K562 (cell line): ENCODE data around the gene C1QC. TPM values are rescaled to one million over a fixed set of nuclear protein-coding genes. Genes with fewer than 3 reads are reported as not detected.
A peak's percentile ranks its signal among the peaks of the same experiment; 100 is the strongest.

ENCODE experiments used
- ATAC-seq: fragments of 200-7000 bp; cut with Tn5 transposase; 3 replicates; pipeline ENCODE4 v1.9.1; 2020; ENCODE audit warnings: moderate library complexity
- BruUV-seq: library from RNA; stranded (reverse); fragments of 400-500 nt; replicated peaks from 2 replicates; lab custom pipeline; 2021; lab: Mats Ljungman, UMichigan
- CTCF ChIA-PET: fragments of 300-600 bp; formaldehyde crosslinking; extraction: SDS; loops from one replicate; lab custom pipeline; 2021; ENCODE audit warnings: low intra/inter-chr PET ratio; lab: Yijun Ruan, JAX
- POLR2A ChIA-PET: fragments of 300-600, 350-650 bp; sonication (Branson Sonifier 250); formaldehyde crosslinking; extraction: SDS; loops from one replicate; lab custom pipeline; 2021; ENCODE audit warnings: antibody characterized with exemption, inconsistent platforms; lab: Yijun Ruan, JAX
- DNase-seq, 4 experiments: peaks; one replicate each; pipeline versions ENCODE4 v3.0.0 to v3.0.0-alpha.2; 2011 to 2018; ENCODE audit warnings: low spot score in 3 of 4, mixed read lengths in 3 of 4; ENCODE audit errors: extremely low read depth in 1 of 4
- FAIRE-seq: peaks from 2 replicates; lab custom pipeline; 2011; peaks lifted over from hg19 to GRCh38; lab: Jason Lieb, UNC
- H2AFZ ChIP-seq: 2 replicates; pipeline ENCODE4 v1.6.0; 2011; ENCODE audit warnings: low read depth, low read length, control low read depth, inconsistent platforms
- H3K27ac ChIP-seq: fragments of 200-600 bp; 3 replicates; pipeline ENCODE4 v1.8.0; 2011; ENCODE audit warnings: low read depth, mild to moderate bottlenecking, control low read depth, inconsistent platforms, low read length, moderate library complexity, mixed read lengths; ENCODE audit errors: extremely low read depth
- H3K27me3 ChIP-seq, 2 experiments: fragments of 300-600 bp in 1 of 2; 2 replicates in 1 of 2; 3 replicates in 1 of 2; pipeline versions ENCODE4 v1.6.0 to v1.8.0; 2011; ENCODE audit warnings: inconsistent platforms in 2 of 2, low read length in 2 of 2, mild to moderate bottlenecking in 1 of 2, mixed read lengths in 1 of 2, moderate library complexity in 1 of 2; ENCODE audit not compliant: control insufficient read depth in 2 of 2, insufficient read depth in 2 of 2
- H3K36me3 ChIP-seq: fragments of 300-600 bp; 3 replicates; pipeline ENCODE4 v1.8.0; 2011; ENCODE audit warnings: mild to moderate bottlenecking, low read length, inconsistent platforms; ENCODE audit not compliant: control insufficient read depth, insufficient read depth
- H3K4me1 ChIP-seq, 2 experiments: fragments of 200-600 bp in 1 of 2; replicated peaks in 1 of 2; 2 replicates in 1 of 2; 3 replicates in 1 of 2; pipeline versions ENCODE4 v1.5.1 to v1.8.0; 2011; ENCODE audit warnings: inconsistent platforms in 2 of 2, low read length in 2 of 2, mild to moderate bottlenecking in 1 of 2, mixed read lengths in 1 of 2, moderate library complexity in 1 of 2; ENCODE audit not compliant: control insufficient read depth in 2 of 2, insufficient read depth in 2 of 2
- H3K4me2 ChIP-seq: 2 replicates; pipeline ENCODE4 v1.6.1; 2011; ENCODE audit warnings: low read length, control low read depth, inconsistent platforms, mixed read lengths; ENCODE audit not compliant: insufficient read depth
- H3K4me3 ChIP-seq: fragments of 200-600 bp; sonication (generic), shearing (Covaris generic); 2 replicates; pipeline ENCODE4 v1.5.1; 2016; ENCODE audit warnings: control low read depth, inconsistent platforms
- H3K79me2 ChIP-seq: fragments of 200-600 bp; 3 replicates; pipeline ENCODE4 v1.8.0; 2011; ENCODE audit warnings: low read length, inconsistent platforms; ENCODE audit not compliant: control insufficient read depth, insufficient read depth
- H3K9ac ChIP-seq, 2 experiments: 2 replicates each; pipeline versions ENCODE4 v1.6.0 to v1.6.1; 2011; ENCODE audit warnings: low read depth in 2 of 2, low read length in 2 of 2, control low read depth in 1 of 2, inconsistent platforms in 1 of 2, mild to moderate bottlenecking in 1 of 2, mixed read lengths in 1 of 2; ENCODE audit not compliant: insufficient read depth in 1 of 2
- H3K9me1 ChIP-seq: one replicate; pipeline ENCODE4 v1.6.0; 2011; ENCODE audit warnings: inconsistent platforms, mild to moderate bottlenecking, low read length, moderate library complexity; ENCODE audit not compliant: control insufficient read depth, insufficient read depth
- H3K9me3 ChIP-seq: replicated peaks from 2 replicates; pipeline ENCODE4 v1.5.1; 2011; ENCODE audit warnings: low read depth, low read length, inconsistent platforms; ENCODE audit not compliant: control insufficient read depth, insufficient read depth
- H4K20me1 ChIP-seq: replicated peaks from 2 replicates; pipeline ENCODE4 v1.6.1; 2011; ENCODE audit warnings: low read length, inconsistent platforms, mixed read lengths; ENCODE audit not compliant: control insufficient read depth, insufficient read depth
- CGGBP1 ChIP-seq: fragments of 250-450 bp; sonication (Bioruptor Pico); IDR thresholded peaks from 2 replicates; pipeline ENCODE4 v1.9.0; 2021; ENCODE audit warnings: mild to moderate bottlenecking
- GATAD2B ChIP-seq: fragments of 450-650 bp; IDR thresholded peaks from 2 replicates; pipeline ENCODE4 v1.6.1; 2017; ENCODE audit warnings: mild to moderate bottlenecking, borderline replicate concordance
- HMG20A ChIP-seq: fragments of 450-650 bp; formaldehyde crosslinking; conservative IDR thresholded peaks from 2 replicates; pipeline ENCODE4 v1.4.0; 2020; ENCODE audit warnings: mild to moderate bottlenecking, mixed read lengths
- PRDM10 ChIP-seq: fragments of 450-650 bp; IDR thresholded peaks from 2 replicates; pipeline ENCODE4 v1.6.1; 2018; ENCODE audit not compliant: partially characterized antibody
- RAD21 ChIP-seq, 2 experiments: fragments of 250-450 bp in 1 of 2; fragments of 450-650 bp in 1 of 2; sonication (Bioruptor Pico) in 1 of 2; formaldehyde crosslinking in 1 of 2; IDR thresholded peaks in 1 of 2; conservative IDR thresholded peaks in 1 of 2; 2 replicates each; pipeline versions ENCODE4 v1.4.0 to v1.8.0; 2020 to 2022; ENCODE audit warnings: mild to moderate bottlenecking in 2 of 2, moderate library complexity in 1 of 2
- ZNF76 ChIP-seq: fragments of 250-450 bp; sonication (Bioruptor Pico); IDR thresholded peaks from 2 replicates; pipeline ENCODE4 v1.4.0; 2020; ENCODE audit warnings: mild to moderate bottlenecking, moderate library complexity, borderline replicate concordance
- WGBS: fragments of 100-300 bp; shearing (Covaris generic); methylation state at CpG from one replicate; pipeline ENCODE4 v1.1.6; 2016; ENCODE audit warnings: low coverage, mixed read lengths; ENCODE audit not compliant: insufficient coverage; ENCODE audit errors: missing lambda C conversion rate; 5-methylcytosine and 5-hydroxymethylcytosine counted together
- in situ Hi-C: fragments of 300-500 bp; cut with MboI; formaldehyde crosslinking; loops from 4 replicates; pipeline ENCODE4 v1.15.0; 2018; ENCODE audit warnings: inconsistent platforms, mixed read lengths
- intact Hi-C: fragments of 100-400 bp; cut with micrococcal nuclease; formaldehyde crosslinking; loops from 2 replicates; pipeline ENCODE4 v1.14.2; 2022
- polyA plus RNA-seq, 8 experiments: library from polyadenylated mRNA; depleted of rRNA in 4 of 8; stranded (reverse) in 5 of 8; unstranded in 3 of 8; fragments of >200 nt; fragmentation: Nextera tagmentation in 2 of 8; fragmentation: Illumina TruSeq in 1 of 8; extraction: Ambion mirVana in 2 of 8; extraction: Trizol in 1 of 8; gene quantifications; 2 replicates each; pipeline versions ENCODE4 v1.2.1 to v1.2.3, GENCODE V29; 2011 to 2014; ENCODE audit warnings: inconsistent platforms in 1 of 8, missing spikeins in 1 of 8
- total RNA-seq, 7 experiments: library from RNA; depleted of rRNA in 6 of 7; stranded (reverse); fragments of >200 nt in 6 of 7; fragmentation: Illumina TruSeq in 2 of 7; extraction: Trizol in 2 of 7; gene quantifications; 2 replicates each; pipeline versions ENCODE4 v1.2.1 to v1.2.3, GENCODE V29; 2011 to 2021; ENCODE audit warnings: low replicate concordance in 1 of 7
- TF ChIP-seq, protein P1 (sequence below), 2 experiments: fragments of 450-650 bp; formaldehyde crosslinking in 1 of 2; IDR thresholded peaks; 2 replicates each; pipeline versions ENCODE4 v1.4.0 to v1.6.1; 2014 to 2020; ENCODE audit warnings: mild to moderate bottlenecking in 2 of 2, borderline replicate concordance in 1 of 2, low read depth in 1 of 2

Gene C1QC
- total and polyA plus RNA-seq, 9 of the 15 experiments (the other 6 are each of a cell fraction or from before 2014, with no cell fraction given) = 0.69 TPM; not detected in 8

DNA sequence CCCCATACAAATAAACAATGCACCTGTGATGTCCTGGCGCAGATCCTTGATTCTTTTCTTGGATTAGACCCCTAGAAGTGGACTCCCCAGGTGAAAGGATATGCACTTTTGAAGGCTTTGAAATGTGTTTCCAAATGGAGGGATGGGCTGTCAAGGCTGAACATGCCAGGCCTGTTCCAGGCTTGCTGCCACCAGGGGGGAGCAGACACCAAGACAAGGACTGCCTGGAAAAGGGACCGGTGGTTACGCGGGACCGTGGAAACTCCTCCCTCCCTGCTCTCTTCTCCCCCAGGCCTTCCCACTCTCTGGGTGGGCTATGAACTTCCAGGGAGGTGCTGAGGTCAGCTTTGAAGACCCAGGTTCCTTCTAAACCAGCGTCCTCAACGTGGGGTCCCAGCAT is 22.3 kb downstream of the C1QC start:
- BruUV-seq = no TSS peak
- no peaks in the 10 kb centered on the region; the same call in 1 of the 2 replicates for H4K20me1 ChIP-seq
- TF ChIP-seq GATAD2B (no peak), RAD21 (CRISPR knock-in tag; conservative IDR thresholded peaks at IDR 0.05 in 1 of 2, IDR thresholded peaks at IDR 0.05 in 1 of 2) (peak; percentile 48 to 79), ZNF76 (CRISPR knock-in tag) (no peak), HMG20A (CRISPR knock-in tag) (no peak), PRDM10 (no peak), CGGBP1 (no peak)
- TF ChIP-seq, protein P1, sequence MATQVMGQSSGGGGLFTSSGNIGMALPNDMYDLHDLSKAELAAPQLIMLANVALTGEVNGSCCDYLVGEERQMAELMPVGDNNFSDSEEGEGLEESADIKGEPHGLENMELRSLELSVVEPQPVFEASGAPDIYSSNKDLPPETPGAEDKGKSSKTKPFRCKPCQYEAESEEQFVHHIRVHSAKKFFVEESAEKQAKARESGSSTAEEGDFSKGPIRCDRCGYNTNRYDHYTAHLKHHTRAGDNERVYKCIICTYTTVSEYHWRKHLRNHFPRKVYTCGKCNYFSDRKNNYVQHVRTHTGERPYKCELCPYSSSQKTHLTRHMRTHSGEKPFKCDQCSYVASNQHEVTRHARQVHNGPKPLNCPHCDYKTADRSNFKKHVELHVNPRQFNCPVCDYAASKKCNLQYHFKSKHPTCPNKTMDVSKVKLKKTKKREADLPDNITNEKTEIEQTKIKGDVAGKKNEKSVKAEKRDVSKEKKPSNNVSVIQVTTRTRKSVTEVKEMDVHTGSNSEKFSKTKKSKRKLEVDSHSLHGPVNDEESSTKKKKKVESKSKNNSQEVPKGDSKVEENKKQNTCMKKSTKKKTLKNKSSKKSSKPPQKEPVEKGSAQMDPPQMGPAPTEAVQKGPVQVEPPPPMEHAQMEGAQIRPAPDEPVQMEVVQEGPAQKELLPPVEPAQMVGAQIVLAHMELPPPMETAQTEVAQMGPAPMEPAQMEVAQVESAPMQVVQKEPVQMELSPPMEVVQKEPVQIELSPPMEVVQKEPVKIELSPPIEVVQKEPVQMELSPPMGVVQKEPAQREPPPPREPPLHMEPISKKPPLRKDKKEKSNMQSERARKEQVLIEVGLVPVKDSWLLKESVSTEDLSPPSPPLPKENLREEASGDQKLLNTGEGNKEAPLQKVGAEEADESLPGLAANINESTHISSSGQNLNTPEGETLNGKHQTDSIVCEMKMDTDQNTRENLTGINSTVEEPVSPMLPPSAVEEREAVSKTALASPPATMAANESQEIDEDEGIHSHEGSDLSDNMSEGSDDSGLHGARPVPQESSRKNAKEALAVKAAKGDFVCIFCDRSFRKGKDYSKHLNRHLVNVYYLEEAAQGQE (IDR thresholded peaks at IDR 0.05; ENCODE audit: borderline replicate concordance) = peak; percentile 51; the same call in 1 of the 2 replicates
- TF ChIP-seq, protein P1 (CRISPR knock-in tag; IDR thresholded peaks at IDR 0.05; ENCODE audit: low read depth) = no peak

More for the DNA sequence above, 22.3 kb downstream of the C1QC start:
- H3K4me2 ChIP-seq = no peak overlapping the region
- H3K4me3 ChIP-seq = no peak overlapping the region
- no peak overlapping the region for H3K27ac ChIP-seq
- ATAC-seq = peak; percentile 76
- 4% methylated on average over 7 of the region's 7 CpGs for WGBS
- H3K9ac ChIP-seq = no peak overlapping the region
- no peaks in the 10 kb centered on the region for H3K79me2 ChIP-seq
- POLR2A ChIA-PET = interaction anchor here (0.6 to 1.0 kb wide), 2 partner anchors 267 to 503 kb away, joined by 3 read pairs; no protein-coding TSS in a partner anchor
- H3K4me1 ChIP-seq = peaks cover 0 to 4% of the 10 kb centered on the region in 2 experiments; a peak in 1 of 5 replicates
- intact Hi-C loops (loop anchor here (1.0 kb wide), 1 partner anchor 265 kb away; no protein-coding TSS in a partner anchor), in situ Hi-C loops (no loop called here)
- H3K9me1 ChIP-seq = no peaks in the 10 kb centered on the region
- FAIRE-seq = peak; percentile 57
- DNase-seq = peak; percentile 46 to 65 (median 58)
- no peaks in the 10 kb centered on the region for H3K36me3 ChIP-seq
- CTCF ChIA-PET = interaction anchor here (0.7 to 1.6 kb wide), 2 partner anchors 265 to 299 kb away, joined by 3 to 9 read pairs; no protein-coding TSS in a partner anchor
- no peaks in the 10 kb centered on the region for H3K9me3 ChIP-seq
- H3K27me3 ChIP-seq = peaks cover 3 to 52% of the 10 kb centered on the region in 2 experiments; a peak in 4 of 5 replicates
- H2AFZ ChIP-seq = no peak overlapping the region
